Peyer's patch (tissue), 4 donors: ENCODE measurements around the gene DYRK1A.

Experiments used
- CTCF ChIP-seq, 6 experiments: fragments of 450-650 bp in 4 of 6; fragments of 200-600 bp in 2 of 6; sonication (generic) in 1 of 6; IDR thresholded peaks; one replicate each; pipeline ENCODE4 v1.5.1; 2017 to 2019; ENCODE audit warnings: antibody characterized with exemption in 6 of 6, mild to moderate bottlenecking in 3 of 6, moderate library complexity in 1 of 6
- POLR2A ChIP-seq, 2 donors: fragments of 450-650 bp; IDR thresholded peaks; one replicate each; pipeline ENCODE4 v1.5.1; 2017; ENCODE audit warnings: antibody characterized with exemption in 2 of 2, mild to moderate bottlenecking in 2 of 2, moderate library complexity in 2 of 2

DNA sequence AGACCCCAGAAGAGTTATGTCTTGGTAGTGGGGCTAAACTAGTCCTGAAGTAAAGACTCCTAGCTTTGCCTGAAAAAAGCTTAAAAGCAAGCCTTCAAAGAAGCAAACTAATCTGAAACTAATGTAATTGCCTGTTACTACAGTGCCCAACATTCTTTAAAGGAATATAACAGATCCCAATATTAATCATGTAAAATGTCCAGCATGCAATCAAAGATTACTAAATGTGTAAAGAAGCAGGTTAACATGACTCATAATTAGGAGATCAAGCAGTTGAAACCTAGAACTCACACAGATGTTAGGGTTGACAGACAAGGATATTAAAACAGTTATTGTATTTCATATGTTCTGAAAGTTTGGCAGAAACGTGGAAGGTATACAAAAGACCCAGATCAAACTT lies 17.8 kb downstream of the DYRK1A start:
- no peak for TF ChIP-seq CTCF (IDR thresholded peaks at IDR 0.05)
- no peak for TF ChIP-seq POLR2A (IDR thresholded peaks at IDR 0.05)
